DND-41 (cell line): ENCODE results near the gene ITSN2.

ENCODE experiments used
- EZH2 ChIP-seq: IDR thresholded peaks from 3 replicates; pipeline ENCODE4 v1.6.1; 2012; ENCODE audit warnings: borderline replicate concordance, low read depth, mild to moderate bottlenecking, moderate library complexity, low read length, inconsistent platforms; ENCODE audit not compliant: severe bottlenecking
- TF ChIP-seq, protein P1 (sequence below): IDR thresholded peaks from 2 replicates; pipeline ENCODE4 v1.5.1; 2012; ENCODE audit warnings: borderline replicate concordance, low read length, moderate library complexity, mild to moderate bottlenecking; ENCODE audit not compliant: poor library complexity, severe bottlenecking; ENCODE audit errors: extremely low read depth

DNA sequence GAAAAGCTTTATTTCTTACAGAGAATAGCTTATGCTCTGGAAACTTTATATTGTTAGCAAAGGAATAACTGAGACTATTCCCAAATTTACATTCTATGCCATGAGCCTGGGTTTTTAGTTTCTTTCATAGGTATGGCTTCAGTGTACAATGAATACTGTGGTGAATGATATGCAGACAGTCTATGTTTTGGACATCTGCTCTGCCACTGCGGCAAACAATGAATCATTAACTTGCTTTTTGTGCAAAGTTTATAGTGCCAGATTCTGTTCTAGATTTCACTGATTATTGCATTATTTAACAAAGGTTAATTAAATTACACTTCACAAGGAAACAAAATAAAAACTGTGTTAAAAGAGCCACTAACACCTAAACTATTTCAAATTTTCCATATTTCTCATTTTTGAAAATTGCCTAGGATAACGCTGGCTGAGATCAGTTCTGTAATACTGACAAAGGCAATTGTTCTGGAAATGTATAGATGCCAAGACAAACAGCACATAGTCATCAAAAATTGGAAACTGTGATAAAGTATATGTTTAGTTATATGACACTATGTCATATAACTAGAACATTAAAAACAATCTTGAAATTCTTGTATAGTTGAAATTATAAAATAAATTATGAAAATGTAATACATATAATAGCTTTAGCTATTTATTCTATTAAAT is 74.7 kb downstream of the ITSN2 start:
- TF ChIP-seq, protein P1, sequence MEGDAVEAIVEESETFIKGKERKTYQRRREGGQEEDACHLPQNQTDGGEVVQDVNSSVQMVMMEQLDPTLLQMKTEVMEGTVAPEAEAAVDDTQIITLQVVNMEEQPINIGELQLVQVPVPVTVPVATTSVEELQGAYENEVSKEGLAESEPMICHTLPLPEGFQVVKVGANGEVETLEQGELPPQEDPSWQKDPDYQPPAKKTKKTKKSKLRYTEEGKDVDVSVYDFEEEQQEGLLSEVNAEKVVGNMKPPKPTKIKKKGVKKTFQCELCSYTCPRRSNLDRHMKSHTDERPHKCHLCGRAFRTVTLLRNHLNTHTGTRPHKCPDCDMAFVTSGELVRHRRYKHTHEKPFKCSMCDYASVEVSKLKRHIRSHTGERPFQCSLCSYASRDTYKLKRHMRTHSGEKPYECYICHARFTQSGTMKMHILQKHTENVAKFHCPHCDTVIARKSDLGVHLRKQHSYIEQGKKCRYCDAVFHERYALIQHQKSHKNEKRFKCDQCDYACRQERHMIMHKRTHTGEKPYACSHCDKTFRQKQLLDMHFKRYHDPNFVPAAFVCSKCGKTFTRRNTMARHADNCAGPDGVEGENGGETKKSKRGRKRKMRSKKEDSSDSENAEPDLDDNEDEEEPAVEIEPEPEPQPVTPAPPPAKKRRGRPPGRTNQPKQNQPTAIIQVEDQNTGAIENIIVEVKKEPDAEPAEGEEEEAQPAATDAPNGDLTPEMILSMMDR = no peak
- TF ChIP-seq EZH2 = no peak
